IgD-negative memory B cell (primary cell): ENCODE results near the gene POLA1. TPM values are rescaled to one million over a fixed set of nuclear protein-coding genes. Genes with fewer than 3 reads are reported as not detected.

Experiments used
- H3K27ac Mint-ChIP-seq, 3 donors: one replicate each; pipeline ENCODE4 v1.8.0; 2020 to 2022; ENCODE audit warnings: mild to moderate bottlenecking in 3 of 3, mixed read lengths in 3 of 3, moderate library complexity in 1 of 3
- H3K27me3 Mint-ChIP-seq: one replicate; pipeline ENCODE4 v1.8.0; 2021; ENCODE audit warnings: mixed read lengths
- H3K36me3 Mint-ChIP-seq: one replicate; pipeline ENCODE4 v1.8.0; 2020; ENCODE audit warnings: mild to moderate bottlenecking, mixed read lengths
- H3K4me1 Mint-ChIP-seq, 3 donors: one replicate each; pipeline ENCODE4 v1.8.0; 2020 to 2022; ENCODE audit warnings: mixed read lengths in 3 of 3, mild to moderate bottlenecking in 1 of 3
- H3K4me3 Mint-ChIP-seq, 4 donors: one replicate each; pipeline ENCODE4 v1.8.0; 2020 to 2022; ENCODE audit warnings: mild to moderate bottlenecking in 4 of 4, mixed read lengths in 4 of 4, moderate library complexity in 3 of 4
- H3K9me3 Mint-ChIP-seq, 3 donors: one replicate each; pipeline ENCODE4 v1.8.0; 2020 to 2021; ENCODE audit warnings: mixed read lengths in 3 of 3, mild to moderate bottlenecking in 1 of 3
- polyA plus RNA-seq: library from polyadenylated mRNA; unstranded; fragments of 300-500 nt; fragmentation: Illumina TruSeq; gene quantifications from one replicate; pipeline ENCODE4 v1.2.3, GENCODE V29; 2021

The POLA1 gene
- polyA plus RNA-seq, 1 donor from 2014 or later, result 4.3 TPM

DNA sequence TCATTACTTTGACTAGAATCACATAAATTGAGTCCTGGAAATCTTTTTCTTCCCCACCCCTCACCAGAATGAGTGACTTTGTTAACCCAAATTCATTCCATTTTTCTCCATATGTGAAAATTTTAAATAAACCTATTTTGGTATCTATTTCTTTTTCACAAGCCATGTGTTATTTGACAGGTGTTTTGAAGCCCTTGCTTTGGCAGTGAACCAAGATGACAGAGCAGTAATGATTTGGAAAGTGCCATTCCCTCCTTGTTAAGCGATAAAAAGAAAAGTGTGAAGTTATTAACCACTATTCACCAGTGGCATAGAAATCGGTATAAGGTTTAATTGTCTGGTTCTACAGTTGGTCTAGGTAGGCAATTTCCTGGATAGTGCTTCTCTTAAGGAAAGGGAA is 66.1 kb downstream of the POLA1 start:
- Mint-ChIP-seq H3K9me3 (peaks cover 0 to 4% (median 0%) of the 10 kb centered on the region in 3 donors), H3K4me3 (no peak overlapping the region), H3K27ac (no peak overlapping the region), H3K36me3 (peaks cover 3% of the 10 kb centered on the region), H3K27me3 (no peaks in the 10 kb centered on the region), H3K4me1 (no peaks in the 10 kb centered on the region)

DNA sequence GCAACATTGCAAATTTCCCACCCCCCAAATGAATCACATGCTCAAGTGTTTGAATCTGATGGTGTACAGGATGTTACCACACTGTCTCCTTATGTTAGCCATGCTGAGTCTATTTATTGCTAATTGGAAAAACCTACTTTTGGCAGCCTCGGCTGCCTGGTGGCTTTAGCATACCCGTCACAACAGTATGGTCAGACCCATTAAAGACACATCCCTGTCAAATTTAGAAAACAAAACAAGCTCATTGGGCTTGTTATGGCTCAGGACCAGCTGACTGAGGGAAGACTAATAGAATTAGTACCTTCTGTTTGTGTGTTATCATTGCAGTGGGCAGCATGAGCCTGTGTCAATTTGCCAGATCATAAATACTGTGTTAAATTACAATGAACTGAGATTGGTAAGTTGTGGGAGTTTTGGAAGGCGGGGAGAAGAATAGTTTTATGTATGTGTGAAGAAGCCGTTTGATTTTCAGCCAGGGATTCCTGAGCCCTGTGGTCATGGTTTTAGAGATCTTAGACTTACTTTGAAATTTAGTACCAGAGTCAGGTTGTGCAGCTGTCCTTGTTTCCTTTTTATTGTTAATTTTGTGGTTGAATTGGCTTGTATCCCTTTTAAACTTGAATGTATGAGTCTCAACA is 66.8 kb downstream of the POLA1 start:
- H3K27me3 Mint-ChIP-seq, result no peaks in the 10 kb centered on the region
- H3K9me3 Mint-ChIP-seq, result peaks cover 0 to 4% (median 0%) of the 10 kb centered on the region in 3 donors
- H3K36me3 Mint-ChIP-seq, result peaks cover 3% of the 10 kb centered on the region
- H3K4me3 Mint-ChIP-seq, result no peak overlapping the region
- no peak overlapping the region for H3K27ac Mint-ChIP-seq
- H3K4me1 Mint-ChIP-seq, result no peaks in the 10 kb centered on the region

DNA sequence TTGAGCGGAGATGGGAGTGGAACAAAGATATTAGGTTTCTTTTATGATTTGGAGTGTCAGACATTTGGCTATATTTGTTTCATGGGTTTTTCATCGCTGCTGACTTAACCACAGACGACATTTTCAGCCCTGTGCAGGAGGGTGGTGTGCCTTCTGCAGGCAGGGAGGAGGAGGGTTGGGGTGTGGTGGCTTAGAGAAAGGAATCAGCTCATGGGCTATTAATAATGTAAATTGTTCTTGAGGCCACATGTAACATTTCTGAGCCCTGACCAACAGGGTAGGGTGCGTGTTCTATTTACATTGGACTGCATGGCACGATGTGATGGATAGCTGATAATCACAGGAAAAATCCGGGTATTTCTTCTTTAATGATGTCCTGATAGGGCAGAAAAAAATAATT is 67.6 kb downstream of the POLA1 start:
- no peaks in the 10 kb centered on the region for H3K4me1 Mint-ChIP-seq
- no peak overlapping the region for H3K27ac Mint-ChIP-seq
- no peak overlapping the region for H3K4me3 Mint-ChIP-seq
- H3K9me3 Mint-ChIP-seq, result peaks cover 0 to 4% (median 0%) of the 10 kb centered on the region in 3 donors
- H3K27me3 Mint-ChIP-seq, result no peaks in the 10 kb centered on the region
- H3K36me3 Mint-ChIP-seq, result peaks cover 3% of the 10 kb centered on the region

- Mint-ChIP-seq H3K27ac (no peak overlapping the region), H3K27me3 (no peaks in the 10 kb centered on the region), H3K4me3 (no peak overlapping the region), H3K4me1 (no peaks in the 10 kb centered on the region), H3K9me3 (peaks cover 0 to 4% (median 0%) of the 10 kb centered on the region in 3 donors), H3K36me3 (peaks cover 3% of the 10 kb centered on the region)
Measured at GRCh38 chrX:24763989-24764388, 70.3 kb downstream of the POLA1 start.

- H3K36me3 Mint-ChIP-seq, result peaks cover 2% of the 10 kb centered on the region
- H3K27ac Mint-ChIP-seq, result no peak overlapping the region
- H3K4me3 Mint-ChIP-seq, result no peak overlapping the region
- no peaks in the 10 kb centered on the region for H3K4me1 Mint-ChIP-seq
- peaks cover 0 to 4% (median 0%) of the 10 kb centered on the region in 3 donors for H3K9me3 Mint-ChIP-seq
- H3K27me3 Mint-ChIP-seq, result no peaks in the 10 kb centered on the region
Measured at GRCh38 chrX:24767557-24767956, 73.8 kb downstream of the POLA1 start.

DNA sequence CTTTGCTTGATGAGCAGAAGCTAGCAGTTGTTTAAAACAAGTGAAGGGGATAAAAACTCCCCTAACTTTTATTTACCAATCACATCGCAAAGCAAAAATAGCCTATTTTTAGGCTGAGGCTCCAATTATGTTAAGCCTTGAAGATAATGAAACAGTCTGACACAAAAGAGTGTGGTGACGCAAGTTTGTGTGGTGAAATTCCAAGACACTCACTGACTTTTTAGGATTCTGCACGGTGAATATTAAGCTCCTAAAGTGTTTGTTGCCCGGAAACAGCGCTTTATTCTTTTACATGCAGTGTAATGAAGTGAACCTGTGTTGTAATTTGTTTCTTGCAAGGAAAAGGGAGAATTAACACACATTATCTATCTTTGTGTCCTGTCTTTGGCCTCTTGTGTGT is 74.8 kb downstream of the POLA1 start:
- Mint-ChIP-seq H3K9me3 (no peaks in the 10 kb centered on the region), H3K27ac (no peak overlapping the region), H3K36me3 (peaks cover 2% of the 10 kb centered on the region), H3K4me1 (no peaks in the 10 kb centered on the region), H3K4me3 (no peak overlapping the region), H3K27me3 (no peaks in the 10 kb centered on the region)

GRCh38 chrX:24774650-24775049 is 80.9 kb downstream of the POLA1 start:
- Mint-ChIP-seq H3K36me3 (no peaks in the 10 kb centered on the region), H3K4me3 (no peak overlapping the region), H3K27ac (no peak overlapping the region), H3K9me3 (no peaks in the 10 kb centered on the region), H3K4me1 (peaks cover 21 to 31% (median 26%) of the 10 kb centered on the region in 3 donors), H3K27me3 (no peaks in the 10 kb centered on the region)

DNA sequence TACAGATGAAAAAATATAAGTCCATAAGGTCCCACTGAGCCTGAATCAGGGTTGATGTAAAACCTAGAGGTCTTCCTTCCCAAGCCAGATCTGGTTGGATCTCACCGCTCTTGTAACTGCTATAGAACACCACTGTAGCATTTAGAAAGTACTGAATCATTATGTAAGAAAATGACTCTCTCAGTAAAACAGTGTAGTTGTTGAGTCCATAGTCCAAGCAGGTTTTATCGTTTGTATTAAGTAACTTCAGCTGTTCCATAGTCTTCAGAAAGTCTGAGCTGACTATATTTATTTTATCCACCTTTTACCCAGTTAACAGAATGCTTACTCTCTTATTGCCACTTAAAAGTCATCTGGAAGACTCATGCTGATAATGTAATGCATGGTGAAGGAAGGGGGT is 82.2 kb downstream of the POLA1 start:
- Mint-ChIP-seq H3K4me3 (peak overlapping the region in 1 of 4 donors; percentile 63), H3K27me3 (no peaks in the 10 kb centered on the region), H3K36me3 (no peaks in the 10 kb centered on the region), H3K4me1 (peaks cover 21 to 31% (median 26%) of the 10 kb centered on the region in 3 donors), H3K27ac (no peak overlapping the region), H3K9me3 (no peaks in the 10 kb centered on the region)

DNA sequence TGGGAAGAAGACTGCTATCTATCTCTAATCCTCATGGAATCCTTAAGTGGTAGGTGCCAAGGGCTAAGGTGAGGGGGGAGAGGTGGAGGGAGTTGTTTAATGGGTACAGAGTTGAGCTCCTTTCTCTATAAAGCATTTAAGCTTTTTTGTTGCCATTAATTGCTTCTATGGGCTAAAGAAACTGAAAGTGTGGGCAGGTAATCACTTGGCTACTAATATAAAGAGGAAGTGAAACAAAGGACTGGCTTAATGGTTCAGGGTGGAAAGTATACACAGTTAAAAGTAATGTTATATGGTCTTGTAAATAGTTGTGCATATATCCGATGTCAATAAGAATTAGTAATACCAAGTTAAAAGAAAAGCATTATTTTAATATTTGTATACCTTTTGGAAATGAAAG is 83.9 kb downstream of the POLA1 start:
- peak overlapping the region; percentile 5 to 90 (median 71) for H3K4me3 Mint-ChIP-seq
- H3K27me3 Mint-ChIP-seq, result no peaks in the 10 kb centered on the region
- no peaks in the 10 kb centered on the region for H3K36me3 Mint-ChIP-seq
- H3K4me1 Mint-ChIP-seq, result peaks cover 21 to 31% (median 26%) of the 10 kb centered on the region in 3 donors
- peak overlapping the region; percentile 11 to 89 (median 84) for H3K27ac Mint-ChIP-seq
- no peaks in the 10 kb centered on the region for H3K9me3 Mint-ChIP-seq

- H3K4me1 Mint-ChIP-seq, result peaks cover 9 to 17% (median 10%) of the 10 kb centered on the region in 3 donors
- H3K9me3 Mint-ChIP-seq, result no peaks in the 10 kb centered on the region
- H3K4me3 Mint-ChIP-seq, result no peak overlapping the region
- H3K36me3 Mint-ChIP-seq, result peaks cover 2% of the 10 kb centered on the region
- H3K27ac Mint-ChIP-seq, result no peak overlapping the region
- H3K27me3 Mint-ChIP-seq, result no peaks in the 10 kb centered on the region
Measured at GRCh38 chrX:24782011-24782410, 88.3 kb downstream of the POLA1 start.

- Mint-ChIP-seq H3K4me3 (no peak overlapping the region), H3K9me3 (no peaks in the 10 kb centered on the region), H3K4me1 (no peaks in the 10 kb centered on the region), H3K27me3 (no peaks in the 10 kb centered on the region), H3K27ac (no peak overlapping the region), H3K36me3 (peaks cover 3% of the 10 kb centered on the region)
Measured at GRCh38 chrX:24789047-24789446, 95.3 kb downstream of the POLA1 start.

DNA sequence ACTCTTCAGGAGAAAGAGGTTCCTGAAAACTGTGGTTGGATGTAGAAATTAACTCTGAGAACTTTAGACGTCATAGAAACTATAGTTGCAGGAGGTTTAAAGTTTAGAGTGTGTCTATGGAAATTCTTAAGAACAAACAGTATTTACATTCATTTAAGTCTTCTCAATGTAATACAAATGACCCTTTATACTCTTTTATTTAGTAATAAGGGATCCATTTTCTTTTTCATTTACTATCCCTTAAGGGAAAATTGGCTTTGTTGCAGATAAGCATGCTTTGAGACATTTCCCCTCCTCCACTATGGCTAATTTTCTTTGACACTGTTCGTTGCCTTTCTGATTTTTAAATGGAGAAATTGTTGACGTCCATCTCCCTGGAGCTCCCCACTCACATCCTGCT is 96.4 kb downstream of the POLA1 start:
- no peaks in the 10 kb centered on the region for H3K27me3 Mint-ChIP-seq
- no peaks in the 10 kb centered on the region for H3K4me1 Mint-ChIP-seq
- no peaks in the 10 kb centered on the region for H3K9me3 Mint-ChIP-seq
- H3K36me3 Mint-ChIP-seq, result peaks cover 3% of the 10 kb centered on the region
- peak overlapping the region in 1 of 4 donors; percentile 6 for H3K4me3 Mint-ChIP-seq
- no peak overlapping the region for H3K27ac Mint-ChIP-seq

DNA sequence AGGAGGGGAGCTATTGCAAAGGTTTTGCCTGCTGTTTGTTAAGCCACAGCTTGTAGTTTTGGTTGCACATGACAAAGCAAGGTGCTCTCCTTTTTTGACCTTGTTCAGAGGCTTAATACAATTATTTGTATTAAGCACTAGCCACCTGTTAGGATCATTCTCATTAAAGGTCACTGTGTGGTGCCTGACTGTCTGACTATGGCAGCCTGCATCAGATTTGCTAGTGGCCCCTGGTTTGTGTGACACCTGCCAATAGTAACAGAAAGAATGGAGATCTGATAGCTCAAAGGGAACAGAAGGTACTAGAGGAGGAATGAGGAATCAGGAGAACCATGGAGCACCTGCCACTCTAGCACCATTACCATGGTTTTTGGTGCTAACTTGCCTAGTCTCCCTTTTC is 102.5 kb downstream of the POLA1 start:
- Mint-ChIP-seq H3K4me1 (no peaks in the 10 kb centered on the region), H3K36me3 (peaks cover 3% of the 10 kb centered on the region), H3K27ac (no peak overlapping the region), H3K4me3 (no peak overlapping the region), H3K9me3 (no peaks in the 10 kb centered on the region), H3K27me3 (peaks cover 2% of the 10 kb centered on the region)

DNA sequence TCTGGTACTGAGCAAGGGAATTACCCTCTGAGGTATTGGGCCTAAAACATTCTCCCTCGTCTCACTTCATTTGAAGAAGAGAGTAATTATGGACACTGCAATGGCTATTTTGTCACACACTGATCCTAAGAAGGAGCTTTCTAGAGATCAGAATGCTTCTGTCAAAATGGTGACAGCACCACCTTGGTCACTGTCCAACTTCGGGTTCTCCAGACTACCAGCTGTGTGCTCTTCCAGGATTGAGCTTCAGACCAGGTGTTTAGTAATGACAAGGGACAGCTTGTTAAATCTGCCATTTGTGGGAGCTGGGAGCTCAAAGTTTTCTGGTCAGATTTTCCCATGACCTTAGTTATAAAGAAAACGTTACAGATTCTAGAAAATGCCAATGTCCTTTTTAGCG is 105.4 kb downstream of the POLA1 start:
- H3K27ac Mint-ChIP-seq, result no peak overlapping the region

DNA sequence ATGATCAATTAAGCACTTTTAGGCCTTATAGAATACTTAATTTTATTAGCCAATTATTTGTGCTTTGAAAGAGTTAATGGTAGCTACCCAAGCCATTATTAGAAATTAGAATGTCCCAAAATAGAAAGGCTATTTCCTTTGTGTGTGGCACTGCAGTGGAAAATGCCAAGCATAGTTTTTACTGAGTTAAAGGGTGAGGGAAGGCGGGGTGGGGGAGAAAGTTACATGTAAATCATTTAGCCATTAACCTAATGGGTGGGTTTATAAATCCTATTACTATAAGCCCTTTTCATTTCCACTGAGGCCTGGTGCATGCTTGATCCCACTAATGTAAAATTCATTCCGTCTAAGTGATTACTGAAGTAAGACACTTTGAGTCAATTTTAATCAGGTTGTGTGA is 105.8 kb downstream of the POLA1 start:
- Mint-ChIP-seq H3K4me1 (no peaks in the 10 kb centered on the region), H3K36me3 (peaks cover 3% of the 10 kb centered on the region), H3K27ac (no peak overlapping the region), H3K4me3 (no peak overlapping the region), H3K9me3 (no peaks in the 10 kb centered on the region), H3K27me3 (peaks cover 2% of the 10 kb centered on the region)

More for the DNA sequence above, 105.4 kb downstream of the POLA1 start:
- Mint-ChIP-seq H3K27me3 (peaks cover 2% of the 10 kb centered on the region), H3K4me3 (no peak overlapping the region), H3K4me1 (no peaks in the 10 kb centered on the region), H3K36me3 (peaks cover 3% of the 10 kb centered on the region), H3K9me3 (no peaks in the 10 kb centered on the region)

DNA sequence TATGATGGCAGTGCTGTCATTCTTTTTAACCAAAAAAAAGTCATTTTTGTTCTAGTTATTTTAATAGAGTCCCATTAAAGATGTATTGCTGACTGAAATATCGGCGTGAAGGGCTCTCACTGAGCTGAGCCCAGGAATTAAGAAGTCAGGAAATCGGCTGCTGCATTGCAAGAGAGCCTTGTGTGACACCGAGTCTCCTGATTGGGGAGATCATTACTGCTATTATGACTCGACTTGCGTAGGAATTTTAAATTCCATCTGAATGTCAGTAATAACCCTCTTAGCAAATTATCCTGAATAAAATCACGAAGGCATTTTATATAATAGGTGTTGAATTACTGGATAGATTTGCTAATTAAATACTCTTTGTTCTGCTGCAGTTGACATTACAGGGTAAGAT is 111.5 kb downstream of the POLA1 start:
- Mint-ChIP-seq H3K4me3 (no peak overlapping the region), H3K36me3 (peaks cover 5% of the 10 kb centered on the region), H3K27me3 (no peaks in the 10 kb centered on the region), H3K27ac (no peak overlapping the region), H3K9me3 (no peaks in the 10 kb centered on the region), H3K4me1 (no peaks in the 10 kb centered on the region)
